Endodermal cell (in vitro differentiated cells): Measurements from ENCODE around the gene COPG1. TPM values are rescaled to one million over a fixed set of nuclear protein-coding genes. Genes with fewer than 3 reads are reported as not detected.
"Not testable (repeated sequence)": the region's sequence is repeated elsewhere in the genome, so short reads cannot be mapped to it uniquely, and the experiment has no call there.

ENCODE experiments used
- DNase-seq: peaks from one replicate; pipeline ENCODE4 v3.0.0-alpha.2; 2017
- H3K27ac ChIP-seq: 2 replicates; pipeline ENCODE4 v1.5.1; 2013; ENCODE audit warnings: mild to moderate bottlenecking, low read depth, low read length, moderate library complexity
- H3K27me3 ChIP-seq: 2 replicates; pipeline ENCODE4 v1.6.1; 2013; ENCODE audit warnings: mild to moderate bottlenecking, low read length, moderate library complexity; ENCODE audit not compliant: insufficient read depth, control insufficient read depth, poor library complexity, severe bottlenecking
- H3K36me3 ChIP-seq: 2 replicates; pipeline ENCODE4 v1.7.0; 2013; ENCODE audit warnings: mild to moderate bottlenecking, low read length, moderate library complexity; ENCODE audit not compliant: control insufficient read depth, insufficient read depth
- H3K4me1 ChIP-seq: one replicate; pipeline ENCODE4 v1.7.0; 2013; ENCODE audit warnings: low read length; ENCODE audit not compliant: control insufficient read depth, insufficient read depth
- H3K4me3 ChIP-seq: 2 replicates; pipeline ENCODE4 v1.5.1; 2013; ENCODE audit warnings: mild to moderate bottlenecking, low read length, moderate library complexity
- H3K9ac ChIP-seq: 2 replicates; pipeline ENCODE4 v1.6.1; 2013; ENCODE audit warnings: mild to moderate bottlenecking, low read length, moderate library complexity; ENCODE audit not compliant: poor library complexity, severe bottlenecking; ENCODE audit errors: extremely low read depth
- H3K9me3 ChIP-seq: 2 replicates; pipeline ENCODE4 v1.6.1; 2013; ENCODE audit warnings: mild to moderate bottlenecking, low read length, moderate library complexity; ENCODE audit not compliant: control insufficient read depth
- H3K27ac Mint-ChIP-seq: 2 replicates; pipeline ENCODE4 v1.8.0; 2020; ENCODE audit warnings: mixed read lengths
- H3K27me3 Mint-ChIP-seq: 2 replicates; pipeline ENCODE4 v1.8.0; 2021; ENCODE audit warnings: mild to moderate bottlenecking, mixed read lengths; ENCODE audit not compliant: insufficient read depth
- H3K36me3 Mint-ChIP-seq: 2 replicates; pipeline ENCODE4 v1.8.0; 2020; ENCODE audit warnings: low read depth, mixed read lengths
- H3K4me1 Mint-ChIP-seq: 2 replicates; pipeline ENCODE4 v1.8.0; 2020; ENCODE audit warnings: mixed read lengths
- H3K4me3 Mint-ChIP-seq: 2 replicates; pipeline ENCODE4 v1.8.0; 2020; ENCODE audit warnings: mild to moderate bottlenecking, moderate library complexity, mixed read lengths
- H3K9me3 Mint-ChIP-seq: 2 replicates; pipeline ENCODE4 v1.8.0; 2020; ENCODE audit warnings: mild to moderate bottlenecking, mixed read lengths
- CTCF ChIP-seq: fragments of 200-600 bp; sonication (generic); conservative IDR thresholded peaks from 2 replicates; pipeline ENCODE4 v1.5.0; 2021; ENCODE audit warnings: antibody characterized with exemption, mild to moderate bottlenecking
- WGBS, 2 experiments: methylation state at CpG; one replicate each; pipeline versions ENCODE4 v1.1.5 to v1.1.7; 2013; ENCODE audit warnings: missing lambda C conversion rate in 2 of 2, mixed read lengths in 1 of 2; ENCODE audit not compliant: insufficient coverage in 1 of 2, insufficient read length in 1 of 2; 5-methylcytosine and 5-hydroxymethylcytosine counted together
- total RNA-seq, 2 donors: library from RNA; stranded (reverse); fragmentation: NEBNext Ultra II Directional in 1 of 2; extraction: Animal tissue kit (Norgen Biotek cat#: 25700) in 1 of 2; gene quantifications; 2 replicates in 1 of 2; 3 replicates in 1 of 2; pipeline ENCODE4 v1.2.1, GENCODE V29; 2021

COPG1 gene
- total RNA-seq, 2 donors from 2014 or later, result 151 to 193 TPM

- no peak overlapping the region for H3K27ac Mint-ChIP-seq
- H3K4me3 Mint-ChIP-seq, result no peak overlapping the region
- H3K4me1 Mint-ChIP-seq, result no peaks in the 10 kb centered on the region
- no peak for TF ChIP-seq CTCF
- H3K27me3 ChIP-seq, result no peaks in the 10 kb centered on the region
- peaks cover 83% of the 10 kb centered on the region for H3K36me3 Mint-ChIP-seq
- no peaks in the 10 kb centered on the region for H3K4me1 ChIP-seq
- H3K27ac ChIP-seq, result no peak overlapping the region
- H3K9ac ChIP-seq, result no peak overlapping the region
- no peaks in the 10 kb centered on the region for H3K27me3 Mint-ChIP-seq
- H3K9me3 ChIP-seq, result no peaks in the 10 kb centered on the region
- WGBS, 2 experiments, result 96% methylated on average over 6 of the region's 6 CpGs
- no peak overlapping the region for H3K4me3 ChIP-seq
- peaks cover 90% of the 10 kb centered on the region for H3K36me3 ChIP-seq
- H3K9me3 Mint-ChIP-seq, result no peaks in the 10 kb centered on the region
- no peak for DNase-seq
Measured at GRCh38 chr3:129263161-129263910, 13.9 kb downstream of the COPG1 start.

GRCh38 chr3:129264994-129265393 lies 15.6 kb downstream of the COPG1 start:
- WGBS, 2 experiments, result 97 to 100% methylated on average over 5 to 6 of the region's 6 CpGs
- not testable (repeated sequence) for H3K27me3 Mint-ChIP-seq, H3K27ac Mint-ChIP-seq, H3K4me3 Mint-ChIP-seq, DNase-seq, H3K27ac ChIP-seq, H3K9me3 Mint-ChIP-seq, H3K9me3 ChIP-seq, H3K9ac ChIP-seq, H3K27me3 ChIP-seq, H3K4me3 ChIP-seq, H3K4me1 ChIP-seq, H3K4me1 Mint-ChIP-seq
- H3K36me3 Mint-ChIP-seq, result peaks cover 89% of the 10 kb centered on the region
- peaks cover 93% of the 10 kb centered on the region for H3K36me3 ChIP-seq

GRCh38 chr3:129266651-129267050 lies 17.2 kb downstream of the COPG1 start:
- H3K27me3 ChIP-seq, result no peaks in the 10 kb centered on the region
- WGBS, 2 experiments, result 93 to 100% methylated on average over 3 to 4 of the region's 4 CpGs
- no peak overlapping the region for H3K9ac ChIP-seq
- TF ChIP-seq CTCF, result no peak
- Mint-ChIP-seq H3K4me3 (no peak overlapping the region), H3K9me3 (no peaks in the 10 kb centered on the region), H3K4me1 (no peaks in the 10 kb centered on the region), H3K27me3 (no peaks in the 10 kb centered on the region), H3K27ac (no peak overlapping the region), H3K36me3 (peaks cover 89% of the 10 kb centered on the region)
- H3K27ac ChIP-seq, result no peak overlapping the region
- no peaks in the 10 kb centered on the region for H3K9me3 ChIP-seq
- peaks cover 93% of the 10 kb centered on the region for H3K36me3 ChIP-seq
- no peak for DNase-seq
- no peak overlapping the region for H3K4me3 ChIP-seq
- no peaks in the 10 kb centered on the region for H3K4me1 ChIP-seq
